Activated effector memory CD4-positive, alpha-beta T cell treated with anti-CD3 and anti-CD28 coated beads, Interleukin-2, amount 50 U/mL, for 16 hours (primary cell): ENCODE data around the gene CIAO2B.
"Not testable (repeated sequence)": the region's sequence is repeated elsewhere in the genome, so short reads cannot be mapped to it uniquely, and the experiment has no call there.

Experiments used
- DNase-seq: peaks from one replicate; pipeline ENCODE4 v3.0.0-alpha.2; 2020

Gene CIAO2B

GRCh38 chr16:66955363-66956153 is 21.4 kb upstream of the CIAO2B start:
- DNase-seq, result not testable (repeated sequence)

- peak; percentile 91 for DNase-seq
Measured at GRCh38 chr16:66954097-66954659, 20.0 kb upstream of the CIAO2B start.

- DNase-seq, result no peak
Measured at GRCh38 chr16:66953462-66954096, 19.4 kb upstream of the CIAO2B start.

- no peak for DNase-seq
Measured at GRCh38 chr16:66952430-66953110, 18.4 kb upstream of the CIAO2B start.

- no peak for DNase-seq
Measured at GRCh38 chr16:66950971-66951790, 17.0 kb upstream of the CIAO2B start.

- DNase-seq, result no peak
Measured at GRCh38 chr16:66950437-66950836, 16.2 kb upstream of the CIAO2B start.

- no peak for DNase-seq
Measured at GRCh38 chr16:66949472-66949871, 15.3 kb upstream of the CIAO2B start.

GRCh38 chr16:66948837-66949225 is 14.6 kb upstream of the CIAO2B start:
- DNase-seq, result no peak

GRCh38 chr16:66948134-66948836 is 14.1 kb upstream of the CIAO2B start:
- no peak for DNase-seq

GRCh38 chr16:66947302-66948065 is 13.3 kb upstream of the CIAO2B start:
- peak; percentile 93 for DNase-seq

GRCh38 chr16:66946974-66947301 is 12.7 kb upstream of the CIAO2B start:
- DNase-seq, result no peak

GRCh38 chr16:66946541-66946940 is 12.3 kb upstream of the CIAO2B start:
- no peak for DNase-seq

- no peak for DNase-seq
Measured at GRCh38 chr16:66945939-66946338, 11.7 kb upstream of the CIAO2B start.

GRCh38 chr16:66944971-66945370 is 10.8 kb upstream of the CIAO2B start:
- DNase-seq, result not testable (repeated sequence)

GRCh38 chr16:66944054-66944441 is 9.8 kb upstream of the CIAO2B start:
- DNase-seq, result no peak

GRCh38 chr16:66943426-66944053 is 9.3 kb upstream of the CIAO2B start:
- DNase-seq, result no peak

GRCh38 chr16:66942981-66943380 is 8.8 kb upstream of the CIAO2B start:
- DNase-seq, result no peak

- DNase-seq, result no peak
Measured at GRCh38 chr16:66940236-66940635, 6.0 kb upstream of the CIAO2B start.

- no peak for DNase-seq
Measured at GRCh38 chr16:66939366-66939765, 5.2 kb upstream of the CIAO2B start.

- no peak for DNase-seq
Measured at GRCh38 chr16:66937725-66938337, 3.6 kb upstream of the CIAO2B start.
